SU-DHL-6 (cell line): ENCODE data around the gene ANKRD13C.

ENCODE experiments used
- H2AFZ ChIP-seq: fragments of 200-600 bp; sonication (generic); 2 replicates; pipeline ENCODE4 v1.6.1; 2014; ENCODE audit warnings: low read depth, mild to moderate bottlenecking, moderate library complexity, mixed read lengths, antibody characterized with exemption, low read length; ENCODE audit not compliant: severe bottlenecking
- H3F3A ChIP-seq: fragments of 200-600 bp; shearing (Covaris generic); 2 replicates; pipeline ENCODE4 v1.6.0; 2016; ENCODE audit warnings: antibody characterized with exemption, mild to moderate bottlenecking; ENCODE audit not compliant: insufficient read depth
- H3K27ac ChIP-seq: fragments of 200-600 bp; sonication (generic); 2 replicates; pipeline ENCODE4 v1.5.1; 2016; ENCODE audit warnings: low read depth, mild to moderate bottlenecking, low read length, moderate library complexity, mixed read lengths
- H3K27me3 ChIP-seq: fragments of 200-600 bp; sonication (generic), shearing (Covaris generic); 2 replicates; pipeline ENCODE4 v1.6.0; 2014; ENCODE audit warnings: mild to moderate bottlenecking, low read length
- H3K36me3 ChIP-seq: fragments of 200-600 bp; sonication (generic); 2 replicates; pipeline ENCODE4 v1.6.1; 2014; ENCODE audit warnings: mild to moderate bottlenecking, low read length, mixed read lengths
- H3K4me2 ChIP-seq: fragments of 300-600, 200-600 bp; shearing (Covaris generic), sonication (generic); 2 replicates; pipeline ENCODE4 v1.6.0; 2014; ENCODE audit warnings: low read length, low read depth, mild to moderate bottlenecking; ENCODE audit not compliant: poor library complexity, severe bottlenecking
- H3K4me3 ChIP-seq: fragments of 200-600 bp; sonication (generic); 2 replicates; pipeline ENCODE4 v1.5.1; 2014; ENCODE audit warnings: antibody characterized with exemption, low read length, mild to moderate bottlenecking, mixed read lengths; ENCODE audit not compliant: insufficient read depth, poor library complexity, severe bottlenecking
- H3K79me2 ChIP-seq: fragments of 200-600 bp; sonication (generic); 2 replicates; pipeline ENCODE4 v1.6.1; 2014; ENCODE audit warnings: mild to moderate bottlenecking, low read length, moderate library complexity; ENCODE audit not compliant: insufficient read depth
- H3K9ac ChIP-seq: fragments of 200-600 bp; sonication (generic); 2 replicates; pipeline ENCODE4 v1.7.0; 2014; ENCODE audit warnings: mild to moderate bottlenecking, low read length
- H3K9me2 ChIP-seq: fragments of 200-600 bp; sonication (generic); replicated peaks from 2 replicates; pipeline ENCODE4 v1.6.1; 2014; ENCODE audit warnings: low read length; ENCODE audit not compliant: insufficient read depth
- H3K9me3 ChIP-seq: fragments of 200-600 bp; sonication (generic); 2 replicates; pipeline ENCODE4 v1.6.1; 2014; ENCODE audit warnings: low read length, mixed read lengths; ENCODE audit not compliant: insufficient read depth
- H4K20me1 ChIP-seq: fragments of 200-600 bp; sonication (generic); 2 replicates; pipeline ENCODE4 v1.6.1; 2014; ENCODE audit warnings: low read depth, mild to moderate bottlenecking, antibody characterized with exemption, low read length, moderate library complexity, mixed read lengths
- CTCF ChIP-seq: fragments of 200-600 bp; sonication (generic); IDR thresholded peaks from one replicate; pipeline ENCODE4 v1.5.1; 2017; ENCODE audit warnings: antibody characterized with exemption, mild to moderate bottlenecking, low read length, moderate library complexity; ENCODE audit not compliant: insufficient read depth, poor library complexity, severe bottlenecking
- EZH2phosphoT487 ChIP-seq: fragments of 200-600 bp; sonication (generic), shearing (Covaris generic); conservative IDR thresholded peaks from 2 replicates; pipeline ENCODE4 v1.6.1; 2018; ENCODE audit warnings: mild to moderate bottlenecking, antibody characterized with exemption, low read length, moderate library complexity, mixed read lengths

ANKRD13C gene

GRCh38 chr1:70336050-70336449, 18.5 kb downstream of the ANKRD13C start:
- no peaks in the 10 kb centered on the region for H3K9me3 ChIP-seq
- no peak overlapping the region for H3K9ac ChIP-seq
- no peaks in the 10 kb centered on the region for H3F3A ChIP-seq
- no peak overlapping the region for H2AFZ ChIP-seq
- TF ChIP-seq EZH2phosphoT487 (no peak), CTCF (no peak)
- no peak overlapping the region for H3K4me2 ChIP-seq
- peaks cover 3% of the 10 kb centered on the region; the same call in 1 of the 2 replicates for H3K36me3 ChIP-seq
- no peaks in the 10 kb centered on the region for H3K9me2 ChIP-seq
- H3K79me2 ChIP-seq, result peaks cover 56% of the 10 kb centered on the region
- no peak overlapping the region for H3K27ac ChIP-seq
- no peaks in the 10 kb centered on the region for H4K20me1 ChIP-seq
- no peaks in the 10 kb centered on the region for H3K27me3 ChIP-seq
- H3K4me3 ChIP-seq, result no peak overlapping the region

GRCh38 chr1:70334436-70334835, 20.1 kb downstream of the ANKRD13C start:
- Histone ChIP-seq H3F3A (no peaks in the 10 kb centered on the region), H3K4me3 (no peak overlapping the region), H3K27ac (no peak overlapping the region), H3K9me3 (no peaks in the 10 kb centered on the region), H3K4me2 (no peak overlapping the region), H3K9me2 (no peaks in the 10 kb centered on the region), H3K79me2 (peaks cover 40% of the 10 kb centered on the region), H3K9ac (no peak overlapping the region), H3K27me3 (no peaks in the 10 kb centered on the region), H2AFZ (no peak overlapping the region), H4K20me1 (no peaks in the 10 kb centered on the region), H3K36me3 (peaks cover 3% of the 10 kb centered on the region; the same call in 1 of the 2 replicates)
- no peak for TF ChIP-seq EZH2phosphoT487
- no peak for TF ChIP-seq CTCF

- H3K79me2 ChIP-seq, result peaks cover 36% of the 10 kb centered on the region
Measured at GRCh38 chr1:70333245-70333644, 21.3 kb downstream of the ANKRD13C start.

More at GRCh38 chr1:70333245-70333644, 21.3 kb downstream of the ANKRD13C start:
- H4K20me1 ChIP-seq, result no peaks in the 10 kb centered on the region
- peaks cover 3% of the 10 kb centered on the region; the same call in 1 of the 2 replicates for H3K36me3 ChIP-seq
- no peaks in the 10 kb centered on the region for H3K9me3 ChIP-seq
- no peak overlapping the region for H3K4me3 ChIP-seq
- no peak overlapping the region for H3K9ac ChIP-seq
- H3K27ac ChIP-seq, result no peak overlapping the region
- TF ChIP-seq CTCF (no peak), EZH2phosphoT487 (no peak)
- H3K9me2 ChIP-seq, result no peaks in the 10 kb centered on the region
- no peak overlapping the region for H3K4me2 ChIP-seq
- H3K27me3 ChIP-seq, result no peaks in the 10 kb centered on the region
- no peaks in the 10 kb centered on the region for H3F3A ChIP-seq
- no peak overlapping the region for H2AFZ ChIP-seq
